Frontal cortex (tissue), 4 donors: ENCODE results near the gene NOS1AP. TPM values are rescaled to one million over a fixed set of nuclear protein-coding genes. Genes with fewer than 3 reads are reported as not detected.

Experiments
- DNase-seq, 2 donors: peaks; one replicate each; pipeline ENCODE4 v3.0.0; 2012; ENCODE audit warnings: low spot score in 2 of 2
- FAIRE-seq: peaks from 2 replicates; lab custom pipeline; 2012; peaks lifted over from hg19 to GRCh38; lab: Jason Lieb, UNC
- total RNA-seq: library from RNA; depleted of rRNA; stranded (reverse); fragments of >200 nt; gene quantifications from one replicate; pipeline ENCODE4 v1.2.3, GENCODE V29; 2014
- donor health status: control.
- donor health status: control.
- donor health status: control.

Gene NOS1AP
- total RNA-seq, 1 donor from 2014 or later, result 4.9 TPM

DNA sequence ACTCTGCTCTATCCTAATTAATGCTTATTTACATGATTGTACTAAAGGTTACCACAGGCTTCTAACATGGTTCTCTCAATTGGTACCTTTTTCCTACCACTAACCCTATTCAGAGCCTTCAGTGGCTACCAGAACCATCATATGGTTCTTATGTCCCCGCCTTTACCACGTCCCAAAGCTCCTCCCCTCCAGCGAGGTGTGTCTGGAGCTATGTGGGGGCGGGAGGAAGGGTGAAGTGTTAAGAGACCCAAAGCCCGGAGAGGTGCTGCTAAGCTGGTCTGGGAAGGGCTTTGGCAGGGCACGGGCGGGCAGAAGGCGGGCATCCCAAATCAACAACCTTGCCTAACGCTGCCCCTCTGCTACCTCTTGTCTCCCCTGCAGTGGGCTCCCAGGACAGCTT lies 297.2 kb downstream of the NOS1AP start:
- DNase-seq (no peak), FAIRE-seq (no peak)

DNA sequence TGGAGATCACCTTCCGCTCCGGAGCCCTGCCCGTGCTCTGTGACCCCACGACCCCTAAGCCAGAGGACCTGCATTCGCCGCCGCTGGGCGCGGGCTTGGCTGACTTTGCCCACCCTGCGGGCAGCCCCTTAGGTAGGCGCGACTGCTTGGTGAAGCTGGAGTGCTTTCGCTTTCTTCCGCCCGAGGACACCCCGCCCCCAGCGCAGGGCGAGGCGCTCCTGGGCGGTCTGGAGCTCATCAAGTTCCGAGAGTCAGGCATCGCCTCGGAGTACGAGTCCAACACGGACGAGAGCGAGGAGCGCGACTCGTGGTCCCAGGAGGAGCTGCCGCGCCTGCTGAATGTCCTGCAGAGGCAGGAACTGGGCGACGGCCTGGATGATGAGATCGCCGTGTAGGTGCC lies 297.6 kb downstream of the NOS1AP start:
- FAIRE-seq (no peak), DNase-seq (no peak)

DNA sequence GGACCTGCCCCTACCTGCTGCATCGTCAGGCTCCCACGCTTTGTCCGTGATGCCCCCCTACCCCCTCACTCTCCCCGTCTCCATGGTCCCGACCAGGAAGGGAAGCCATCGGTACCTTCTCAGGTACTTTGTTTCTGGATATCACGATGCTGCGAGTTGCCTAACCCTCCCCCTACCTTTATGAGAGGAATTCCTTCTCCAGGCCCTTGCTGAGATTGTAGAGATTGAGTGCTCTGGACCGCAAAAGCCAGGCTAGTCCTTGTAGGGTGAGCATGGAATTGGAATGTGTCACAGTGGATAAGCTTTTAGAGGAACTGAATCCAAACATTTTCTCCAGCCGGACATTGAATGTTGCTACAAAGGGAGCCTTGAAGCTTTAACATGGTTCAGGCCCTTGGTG lies 298.3 kb downstream of the NOS1AP start:
- no peak for FAIRE-seq

DNA sequence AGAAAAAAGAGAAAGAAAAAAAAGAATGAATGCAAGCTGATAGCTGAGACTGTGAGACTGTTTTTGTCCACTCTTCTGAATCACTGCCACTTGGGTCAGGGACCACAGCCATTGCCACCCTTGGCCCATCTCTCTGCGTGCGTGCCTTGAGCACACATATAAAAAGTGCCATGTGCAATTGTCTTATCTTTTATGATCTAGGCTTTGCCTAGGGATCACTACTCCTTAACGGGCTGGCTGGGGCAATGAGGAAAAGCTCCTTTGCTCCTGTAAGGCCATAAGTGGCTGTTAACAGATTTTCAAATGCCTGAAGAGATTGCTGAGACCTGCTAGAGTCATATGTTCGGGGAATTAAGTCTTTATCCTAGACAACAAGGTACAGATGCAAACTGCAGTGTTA lies 299.0 kb downstream of the NOS1AP start:
- no peak for DNase-seq
- FAIRE-seq, result no peak

More for the DNA sequence above, 298.3 kb downstream of the NOS1AP start:
- no peak for DNase-seq

DNA sequence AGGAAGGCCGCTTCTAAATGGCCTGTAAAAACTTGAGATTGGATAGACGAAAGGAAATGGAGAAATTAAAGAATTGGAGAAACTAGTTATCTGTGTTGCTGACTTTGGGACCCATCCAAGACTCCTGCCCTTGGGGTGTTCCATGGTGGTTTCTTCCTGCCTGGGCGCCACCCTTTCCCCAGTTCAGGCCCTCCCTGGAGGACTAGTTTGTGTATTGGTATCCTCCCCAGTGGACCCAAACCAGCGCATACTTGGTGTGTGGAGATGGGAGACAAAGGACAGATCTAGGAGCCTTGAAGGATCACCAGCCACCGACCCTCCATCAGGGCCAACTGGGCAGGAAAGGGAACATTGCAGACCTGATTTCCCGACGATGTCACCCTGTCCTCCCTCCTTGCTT lies 300.1 kb downstream of the NOS1AP start:
- FAIRE-seq (no peak), DNase-seq (no peak)

DNA sequence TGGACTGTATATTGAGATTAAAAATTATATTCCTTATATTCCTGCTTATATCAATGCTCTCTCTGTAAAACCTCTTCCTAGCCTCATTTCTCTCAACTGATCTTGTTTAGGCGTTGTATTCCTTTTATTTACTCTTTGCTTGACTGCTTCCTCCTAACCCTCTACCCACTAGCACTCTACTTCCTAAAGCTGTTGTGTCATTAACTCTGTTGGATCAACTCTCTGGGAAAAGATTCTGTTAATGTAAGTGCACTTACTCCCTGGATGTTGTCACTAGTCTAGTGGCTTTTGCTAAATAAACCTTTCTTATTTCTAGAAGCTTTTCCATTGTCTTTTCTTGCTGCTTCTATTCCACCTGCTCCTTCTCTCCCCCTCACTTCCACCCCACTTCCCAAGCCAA lies 300.7 kb downstream of the NOS1AP start:
- DNase-seq (no peak), FAIRE-seq (no peak)

DNA sequence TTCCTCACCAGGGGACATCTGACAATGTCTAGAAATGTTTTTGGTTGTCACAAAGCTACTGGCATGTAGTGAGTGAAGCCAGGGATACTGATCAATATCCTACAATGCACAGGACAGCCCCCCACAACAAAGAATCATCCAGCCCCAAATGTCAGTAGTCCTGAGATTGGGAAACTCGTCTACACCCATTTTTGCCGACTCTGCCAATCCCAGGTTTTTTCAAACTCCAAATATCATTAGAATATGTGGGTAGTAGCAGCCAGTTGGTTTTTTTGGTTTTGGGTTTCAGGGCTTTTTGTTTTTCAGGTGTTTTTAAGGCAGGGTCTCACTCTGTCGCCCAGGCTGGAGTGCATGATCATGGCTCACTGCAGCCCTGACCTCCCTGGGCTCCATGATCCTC lies 301.2 kb downstream of the NOS1AP start:
- FAIRE-seq (no peak), DNase-seq (no peak)

DNA sequence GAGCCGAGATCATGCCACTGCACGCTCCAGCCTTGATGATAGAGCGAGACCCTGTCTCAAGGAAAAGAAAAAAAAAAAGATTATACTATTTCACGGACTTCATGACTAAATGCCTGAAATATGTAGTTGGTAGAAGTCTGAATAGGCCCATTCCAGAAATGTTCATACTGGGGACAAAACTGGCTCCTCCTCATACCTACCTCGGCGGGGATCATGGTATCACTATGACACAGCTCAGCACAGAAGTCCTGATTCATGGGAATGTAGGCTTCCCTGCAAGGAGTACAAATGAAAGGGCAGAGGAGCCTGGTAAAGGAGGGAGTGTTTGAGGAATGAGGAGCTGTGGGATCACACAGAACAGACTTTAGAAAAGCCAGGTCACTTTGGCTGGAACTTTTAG lies 302.1 kb downstream of the NOS1AP start:
- FAIRE-seq (no peak), DNase-seq (no peak)

DNA sequence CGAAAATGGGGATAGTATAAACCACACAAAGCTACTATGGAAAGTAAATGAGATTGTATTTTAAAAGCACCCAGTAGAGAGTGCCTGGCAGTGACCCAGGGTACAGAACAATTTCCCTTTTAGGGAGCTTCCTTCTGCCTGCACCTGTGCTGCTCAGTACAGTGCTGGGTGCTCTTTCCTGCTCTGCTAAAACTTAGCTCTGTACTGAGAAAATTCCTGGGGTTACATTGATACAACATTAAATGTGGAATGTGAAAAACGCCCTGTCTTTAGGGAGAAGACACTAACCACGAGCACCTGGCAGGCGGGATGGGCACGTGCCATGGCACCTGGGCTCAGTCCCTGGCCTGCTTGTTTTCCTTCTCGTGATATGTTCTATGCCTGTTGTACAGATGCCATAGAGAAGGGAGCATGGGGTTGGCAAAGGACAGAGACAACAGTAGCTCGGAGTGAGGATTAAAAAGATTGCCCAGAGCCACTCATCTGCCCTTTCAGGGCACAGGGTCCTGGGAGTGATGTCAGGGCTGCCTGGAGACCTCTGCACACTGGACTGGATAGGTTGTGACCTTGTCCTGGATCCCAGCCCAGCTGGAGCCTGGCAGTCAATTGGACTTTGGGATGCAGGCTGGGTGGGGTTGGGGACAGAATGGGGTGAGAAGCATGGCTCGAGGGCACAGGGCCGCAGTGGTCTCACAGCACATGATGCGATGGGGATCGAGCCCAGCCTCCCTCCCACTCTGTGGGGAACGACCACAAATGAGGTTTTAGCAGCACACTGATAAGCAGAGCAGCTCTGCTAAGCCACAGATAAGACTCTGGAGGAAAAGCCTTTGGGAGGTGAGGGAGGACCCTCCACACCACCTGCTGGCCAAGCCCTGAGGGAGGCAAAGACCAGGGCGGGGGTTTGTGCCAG lies 302.9 kb downstream of the NOS1AP start:
- FAIRE-seq, result no peak

DNA sequence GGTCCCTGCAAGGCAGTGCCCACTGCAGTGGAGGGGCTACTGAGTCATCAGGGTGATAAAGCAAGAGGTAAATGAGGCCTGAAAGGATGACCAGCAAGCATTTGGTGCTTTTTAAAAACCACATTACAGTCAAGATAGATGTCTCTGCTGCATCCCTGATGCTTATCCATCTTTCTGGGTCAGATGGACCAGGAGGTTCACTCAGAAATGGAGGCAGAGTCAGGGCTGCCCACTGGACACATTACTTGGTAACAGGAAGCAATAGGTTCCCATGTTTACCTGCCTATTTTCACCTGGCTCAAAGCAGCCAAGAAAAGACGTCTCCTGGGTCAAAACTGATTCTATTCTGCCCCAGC lies 303.6 kb downstream of the NOS1AP start:
- DNase-seq (no peak), FAIRE-seq (no peak)

More for the DNA sequence above, 302.9 kb downstream of the NOS1AP start:
- DNase-seq, result no peak

DNA sequence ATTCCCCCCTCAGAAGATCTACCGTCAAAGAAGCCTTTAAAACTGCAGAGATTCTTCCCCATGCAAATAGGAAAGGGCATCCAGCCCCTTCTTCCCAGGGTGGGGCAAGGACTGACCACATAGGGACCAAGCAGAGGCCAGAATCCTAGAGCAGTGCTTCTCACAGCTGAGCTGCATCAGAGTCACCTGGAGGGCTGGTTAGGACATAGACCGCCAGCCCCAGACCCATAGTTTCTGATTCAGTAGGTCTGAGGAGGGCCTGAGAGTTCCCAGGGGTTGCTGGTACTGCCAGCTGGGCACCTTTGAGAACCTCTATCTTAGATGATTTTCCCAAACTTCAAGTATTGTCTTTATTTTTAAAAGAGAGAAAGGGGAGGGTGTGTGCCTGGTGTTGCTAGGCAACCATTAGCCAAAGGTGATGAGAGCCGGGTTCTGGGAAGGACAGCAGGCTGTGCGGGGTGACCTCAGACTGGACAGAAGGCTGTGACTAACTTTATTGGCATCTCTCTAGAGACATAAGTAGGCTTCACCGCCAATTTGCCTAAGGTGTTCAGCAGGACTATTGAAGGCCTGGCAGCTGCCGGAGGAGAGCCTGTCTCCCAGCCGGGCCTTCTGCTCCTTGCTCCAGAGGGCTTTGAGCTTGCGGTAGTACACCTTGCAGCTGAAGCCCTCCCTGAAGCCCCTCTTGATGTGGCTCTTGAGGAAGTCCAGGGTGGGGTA lies 304.2 kb downstream of the NOS1AP start:
- DNase-seq, result no peak
- no peak for FAIRE-seq

DNA sequence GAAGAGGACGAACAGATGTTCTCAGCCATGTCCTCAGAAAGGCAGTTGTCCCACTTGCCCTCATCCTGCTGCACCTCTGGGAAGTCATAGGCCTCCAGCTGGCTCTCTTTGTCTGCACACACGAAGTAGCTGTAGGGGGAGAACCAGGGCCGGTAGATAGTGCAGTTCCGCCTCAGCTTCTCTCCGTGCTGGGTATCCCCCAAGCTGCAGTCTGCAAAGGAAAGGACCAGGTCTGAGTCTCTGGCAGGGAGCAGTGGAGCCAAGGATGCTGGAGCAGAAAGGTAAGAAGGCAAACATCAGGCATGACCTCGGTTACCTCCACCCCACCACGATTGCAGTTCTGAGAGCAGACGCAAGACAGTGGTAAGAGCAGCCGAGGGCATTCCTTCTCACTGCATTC lies 304.9 kb downstream of the NOS1AP start:
- no peak for FAIRE-seq

DNA sequence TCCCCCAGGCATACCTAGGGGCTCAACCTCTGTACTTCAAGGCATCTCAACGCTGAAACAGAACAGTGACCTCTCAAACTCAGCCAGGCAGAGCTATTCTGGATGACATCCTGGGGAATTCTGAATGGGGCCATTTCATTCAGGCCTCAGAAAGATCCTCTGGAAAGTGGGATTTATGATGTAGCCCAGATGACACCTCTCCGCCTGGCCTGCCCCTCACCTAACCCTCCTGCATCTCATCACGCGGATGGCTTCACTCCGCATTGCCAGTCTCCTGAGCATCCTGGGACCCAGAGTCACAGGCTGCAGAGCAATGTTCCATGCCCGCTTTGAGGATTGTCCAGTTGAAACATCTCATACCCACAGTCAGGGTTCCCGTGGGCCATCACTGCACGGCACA lies 306.0 kb downstream of the NOS1AP start:
- FAIRE-seq, result no peak

More for the DNA sequence above, 304.9 kb downstream of the NOS1AP start:
- DNase-seq, result no peak

DNA sequence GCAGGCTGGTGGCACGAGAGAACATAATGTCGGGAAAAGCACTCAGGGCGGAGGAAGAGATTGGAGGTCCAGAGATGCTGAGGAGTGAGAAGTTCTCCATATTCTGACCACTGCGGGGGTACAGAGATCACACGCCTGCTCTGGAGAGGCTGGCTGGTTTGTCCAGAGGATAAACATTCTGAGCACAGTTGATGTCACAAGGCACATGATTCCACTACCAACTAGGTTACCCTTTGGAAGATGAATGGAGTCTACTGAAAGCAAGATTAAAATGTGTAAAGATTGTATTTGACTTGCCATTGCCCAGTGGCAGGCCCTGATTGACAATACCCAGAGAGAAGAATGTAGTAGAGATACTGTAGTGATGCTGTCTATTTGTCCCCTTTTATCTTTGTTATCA lies 307.2 kb downstream of the NOS1AP start, which contains the start of gene SPATA46:
Gene SPATA46 (minus strand): TSS at position 164 of the 400 bp plus-strand sequence. CDS start 64 bp downstream, at position 100.
- FAIRE-seq (no peak), DNase-seq (no peak)

More for the DNA sequence above, 306.0 kb downstream of the NOS1AP start:
- no peak for DNase-seq

DNA sequence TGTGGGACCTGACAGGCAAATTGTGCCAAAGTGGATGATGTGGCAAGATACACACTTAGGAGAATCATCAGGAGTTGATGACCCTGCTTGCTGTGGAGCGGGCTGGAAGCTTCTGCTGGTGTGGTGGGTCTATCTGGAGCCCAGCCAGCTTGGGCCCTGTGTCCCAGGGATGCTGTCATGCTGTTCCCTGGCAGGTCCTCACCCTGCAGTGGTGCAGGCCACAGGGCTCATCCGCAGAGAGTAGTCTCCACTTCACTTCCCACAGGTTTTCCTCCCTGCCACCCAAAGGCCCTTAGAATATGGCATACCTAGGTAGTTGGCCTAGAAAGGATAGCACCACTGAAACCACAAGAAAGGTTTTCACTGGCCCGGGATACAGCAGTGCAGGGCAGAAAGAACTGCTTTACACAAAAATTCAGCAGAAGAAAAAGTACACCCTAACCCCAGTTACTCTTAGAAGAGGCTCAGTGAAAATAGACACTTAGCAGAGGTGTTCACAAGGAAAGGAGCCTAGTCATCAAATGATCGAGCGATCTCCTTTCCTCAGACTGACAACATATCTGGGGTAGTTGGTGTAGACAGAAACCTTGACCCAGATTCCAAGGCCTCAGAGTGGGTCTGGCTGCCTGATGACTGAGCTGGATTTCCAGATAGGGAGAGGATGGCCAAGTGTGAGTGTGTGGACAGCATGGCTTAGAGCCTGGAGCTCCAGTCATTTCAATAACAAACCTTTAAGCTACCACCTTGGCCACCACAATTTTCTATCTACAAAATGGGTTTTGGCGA lies 310.8 kb downstream of the NOS1AP start:
- DNase-seq (no peak), FAIRE-seq (no peak)

DNA sequence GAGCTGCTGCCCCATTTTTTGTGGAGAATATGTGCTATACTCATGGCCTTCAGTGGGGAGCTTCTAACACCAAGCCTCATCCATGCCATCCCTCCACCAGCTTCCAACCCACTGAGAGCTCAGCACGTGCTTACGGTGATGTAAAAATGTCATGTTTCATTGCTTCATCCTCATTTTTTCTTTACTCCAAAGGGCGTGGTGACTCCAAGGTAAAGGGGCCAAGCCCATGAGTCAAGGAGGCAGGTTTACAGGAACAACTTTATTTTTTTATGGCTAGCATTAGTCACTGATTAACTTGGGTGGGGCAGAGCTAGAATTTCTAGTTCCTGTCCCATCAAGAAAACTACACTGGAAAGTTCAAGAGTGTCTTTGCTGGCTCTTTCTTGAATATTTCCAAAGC lies 311.9 kb downstream of the NOS1AP start, which contains the start of gene C1orf226:
Gene C1orf226 (plus strand): TSS at position 346 of the 400 bp plus-strand sequence. CDS start 174 bp downstream, outside the sequence.
- no peak for FAIRE-seq
- DNase-seq, result no peak

DNA sequence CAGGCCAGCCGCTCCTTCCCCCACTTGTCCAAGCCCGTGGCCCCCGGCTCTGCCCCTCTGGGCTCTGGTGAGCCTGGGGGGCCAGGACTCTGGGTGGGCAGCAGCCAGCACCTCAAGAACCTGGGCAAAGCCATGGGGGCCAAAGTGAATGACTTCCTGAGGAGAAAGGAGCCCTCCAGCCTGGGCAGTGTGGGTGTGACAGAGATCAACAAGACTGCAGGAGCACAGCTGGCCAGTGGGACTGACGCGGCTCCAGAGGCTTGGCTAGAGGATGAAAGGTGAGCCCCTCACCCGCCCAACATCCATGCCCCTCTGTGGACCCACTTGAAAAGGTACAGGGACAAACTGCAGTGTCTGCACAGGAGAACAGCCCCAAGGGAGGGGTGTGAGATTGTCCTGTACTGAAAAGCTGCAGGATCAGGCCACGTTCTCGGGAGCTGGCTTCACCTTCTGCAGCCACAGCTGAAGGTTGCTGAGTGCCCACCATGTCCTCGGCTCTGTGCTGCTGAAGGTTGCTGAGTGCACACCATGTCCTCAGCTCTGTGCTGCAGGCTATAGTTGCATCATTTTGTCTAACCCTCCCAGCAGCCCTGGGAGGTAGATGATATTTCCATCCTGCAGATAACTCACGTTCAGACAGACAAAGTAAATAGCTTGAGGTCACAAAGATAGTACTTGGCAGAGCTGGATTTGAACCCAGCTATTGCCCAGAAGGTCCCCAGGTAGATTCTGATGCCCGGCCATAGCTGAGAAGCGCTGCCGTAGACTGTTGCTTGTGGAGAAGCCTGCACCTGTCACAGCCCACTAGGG lies 312.7 kb downstream of the NOS1AP start:
- FAIRE-seq (no peak), DNase-seq (no peak)

DNA sequence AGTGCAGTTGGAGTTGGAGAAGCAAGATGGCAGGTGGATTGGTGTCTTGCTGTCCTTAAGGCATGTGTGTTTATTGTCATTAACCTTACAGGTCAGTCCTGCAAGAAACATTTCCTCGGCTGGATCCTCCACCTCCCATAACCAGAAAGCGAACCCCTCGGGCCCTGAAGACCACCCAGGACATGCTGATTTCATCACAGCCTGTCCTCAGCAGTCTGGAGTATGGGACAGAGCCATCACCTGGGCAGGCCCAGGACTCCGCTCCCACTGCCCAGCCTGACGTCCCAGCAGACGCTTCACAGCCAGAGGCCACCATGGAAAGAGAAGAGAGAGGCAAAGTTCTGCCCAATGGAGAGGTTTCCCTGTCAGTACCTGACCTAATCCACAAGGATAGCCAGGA lies 313.6 kb downstream of the NOS1AP start:
- FAIRE-seq (no peak), DNase-seq (no peak)

DNA sequence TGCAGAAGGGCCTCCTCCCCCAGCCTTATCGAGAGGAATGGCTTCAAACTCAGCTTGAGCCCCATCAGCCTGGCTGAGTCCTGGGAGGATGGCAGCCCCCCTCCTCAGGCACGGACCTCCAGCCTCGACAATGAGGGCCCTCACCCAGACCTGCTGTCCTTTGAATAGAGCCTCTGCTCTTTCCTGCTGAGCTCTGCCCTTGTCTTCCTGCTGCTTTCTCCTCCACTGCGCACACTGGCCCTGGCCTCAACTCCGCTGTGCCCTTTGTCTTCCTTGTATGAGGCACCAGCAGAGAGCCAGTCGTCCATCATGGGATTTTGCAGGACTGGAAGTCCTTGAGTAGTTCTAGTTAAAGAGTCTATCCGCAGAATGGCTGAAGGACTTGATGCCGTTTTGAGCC lies 314.0 kb downstream of the NOS1AP start:
- FAIRE-seq (no peak), DNase-seq (no peak)
